SU-DHL-6 (cell line): ENCODE data around the gene RUNX2.

Source experiments
- EZH2phosphoT487 ChIP-seq: fragments of 200-600 bp; sonication (generic), shearing (Covaris generic); conservative IDR thresholded peaks from 2 replicates; pipeline ENCODE4 v1.6.1; 2018; ENCODE audit warnings: mild to moderate bottlenecking, antibody characterized with exemption, low read length, moderate library complexity, mixed read lengths
- TF ChIP-seq, protein P1 (sequence below): fragments of 200-600 bp; sonication (generic); IDR thresholded peaks from one replicate; pipeline ENCODE4 v1.5.1; 2017; ENCODE audit warnings: antibody characterized with exemption, mild to moderate bottlenecking, low read length, moderate library complexity; ENCODE audit not compliant: insufficient read depth, poor library complexity, severe bottlenecking

- TF ChIP-seq, protein P1, sequence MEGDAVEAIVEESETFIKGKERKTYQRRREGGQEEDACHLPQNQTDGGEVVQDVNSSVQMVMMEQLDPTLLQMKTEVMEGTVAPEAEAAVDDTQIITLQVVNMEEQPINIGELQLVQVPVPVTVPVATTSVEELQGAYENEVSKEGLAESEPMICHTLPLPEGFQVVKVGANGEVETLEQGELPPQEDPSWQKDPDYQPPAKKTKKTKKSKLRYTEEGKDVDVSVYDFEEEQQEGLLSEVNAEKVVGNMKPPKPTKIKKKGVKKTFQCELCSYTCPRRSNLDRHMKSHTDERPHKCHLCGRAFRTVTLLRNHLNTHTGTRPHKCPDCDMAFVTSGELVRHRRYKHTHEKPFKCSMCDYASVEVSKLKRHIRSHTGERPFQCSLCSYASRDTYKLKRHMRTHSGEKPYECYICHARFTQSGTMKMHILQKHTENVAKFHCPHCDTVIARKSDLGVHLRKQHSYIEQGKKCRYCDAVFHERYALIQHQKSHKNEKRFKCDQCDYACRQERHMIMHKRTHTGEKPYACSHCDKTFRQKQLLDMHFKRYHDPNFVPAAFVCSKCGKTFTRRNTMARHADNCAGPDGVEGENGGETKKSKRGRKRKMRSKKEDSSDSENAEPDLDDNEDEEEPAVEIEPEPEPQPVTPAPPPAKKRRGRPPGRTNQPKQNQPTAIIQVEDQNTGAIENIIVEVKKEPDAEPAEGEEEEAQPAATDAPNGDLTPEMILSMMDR = no peak
- TF ChIP-seq EZH2phosphoT487 = no peak
Measured at GRCh38 chr6:45478240-45478639, 150.1 kb downstream of the RUNX2 start.
